GM23338 (cell line): Measurements from ENCODE around the gene STRIT1.

Experiments used
- CREB1 ChIP-seq: fragments of 250-450 bp; sonication (Bioruptor Pico); IDR thresholded peaks from 2 replicates; pipeline ENCODE4 v1.5.0; 2020; ENCODE audit warnings: low read depth, mild to moderate bottlenecking, moderate library complexity
- EZH2 ChIP-seq: fragments of 200-600 bp; sonication (generic); IDR thresholded peaks from one replicate; pipeline ENCODE4 v1.8.0; 2017; ENCODE audit warnings: antibody characterized with exemption, mild to moderate bottlenecking, low read depth; ENCODE audit not compliant: unreplicated experiment
- POLR2AphosphoS5 ChIP-seq: IDR thresholded peaks from 2 replicates; pipeline ENCODE4 v1.6.1; 2016; ENCODE audit warnings: antibody characterized with exemption, low read depth
- TF ChIP-seq, protein P1 (sequence below), 2 experiments: fragments of 200-600 bp in 1 of 2; sonication (generic) in 1 of 2; conservative IDR thresholded peaks; 2 replicates each; pipeline versions ENCODE4 v1.5.1 to v1.6.1; 2016 to 2017; ENCODE audit warnings: antibody characterized with exemption in 2 of 2, low read depth in 2 of 2, mild to moderate bottlenecking in 2 of 2, moderate library complexity in 1 of 2
- TF ChIP-seq, protein P2 (sequence below): IDR thresholded peaks from one replicate; pipeline ENCODE4 v1.6.1; 2018; ENCODE audit warnings: antibody characterized with exemption; ENCODE audit not compliant: unreplicated experiment

- TF ChIP-seq, protein P1, sequence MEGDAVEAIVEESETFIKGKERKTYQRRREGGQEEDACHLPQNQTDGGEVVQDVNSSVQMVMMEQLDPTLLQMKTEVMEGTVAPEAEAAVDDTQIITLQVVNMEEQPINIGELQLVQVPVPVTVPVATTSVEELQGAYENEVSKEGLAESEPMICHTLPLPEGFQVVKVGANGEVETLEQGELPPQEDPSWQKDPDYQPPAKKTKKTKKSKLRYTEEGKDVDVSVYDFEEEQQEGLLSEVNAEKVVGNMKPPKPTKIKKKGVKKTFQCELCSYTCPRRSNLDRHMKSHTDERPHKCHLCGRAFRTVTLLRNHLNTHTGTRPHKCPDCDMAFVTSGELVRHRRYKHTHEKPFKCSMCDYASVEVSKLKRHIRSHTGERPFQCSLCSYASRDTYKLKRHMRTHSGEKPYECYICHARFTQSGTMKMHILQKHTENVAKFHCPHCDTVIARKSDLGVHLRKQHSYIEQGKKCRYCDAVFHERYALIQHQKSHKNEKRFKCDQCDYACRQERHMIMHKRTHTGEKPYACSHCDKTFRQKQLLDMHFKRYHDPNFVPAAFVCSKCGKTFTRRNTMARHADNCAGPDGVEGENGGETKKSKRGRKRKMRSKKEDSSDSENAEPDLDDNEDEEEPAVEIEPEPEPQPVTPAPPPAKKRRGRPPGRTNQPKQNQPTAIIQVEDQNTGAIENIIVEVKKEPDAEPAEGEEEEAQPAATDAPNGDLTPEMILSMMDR (conservative IDR thresholded peaks at IDR 0.05; ENCODE audit: low read depth in 2 of 2), result no peak
- TF ChIP-seq POLR2AphosphoS5 (no peak), CREB1 (CRISPR knock-in tag) (no peak), EZH2 (no peak)
- TF ChIP-seq, protein P2, sequence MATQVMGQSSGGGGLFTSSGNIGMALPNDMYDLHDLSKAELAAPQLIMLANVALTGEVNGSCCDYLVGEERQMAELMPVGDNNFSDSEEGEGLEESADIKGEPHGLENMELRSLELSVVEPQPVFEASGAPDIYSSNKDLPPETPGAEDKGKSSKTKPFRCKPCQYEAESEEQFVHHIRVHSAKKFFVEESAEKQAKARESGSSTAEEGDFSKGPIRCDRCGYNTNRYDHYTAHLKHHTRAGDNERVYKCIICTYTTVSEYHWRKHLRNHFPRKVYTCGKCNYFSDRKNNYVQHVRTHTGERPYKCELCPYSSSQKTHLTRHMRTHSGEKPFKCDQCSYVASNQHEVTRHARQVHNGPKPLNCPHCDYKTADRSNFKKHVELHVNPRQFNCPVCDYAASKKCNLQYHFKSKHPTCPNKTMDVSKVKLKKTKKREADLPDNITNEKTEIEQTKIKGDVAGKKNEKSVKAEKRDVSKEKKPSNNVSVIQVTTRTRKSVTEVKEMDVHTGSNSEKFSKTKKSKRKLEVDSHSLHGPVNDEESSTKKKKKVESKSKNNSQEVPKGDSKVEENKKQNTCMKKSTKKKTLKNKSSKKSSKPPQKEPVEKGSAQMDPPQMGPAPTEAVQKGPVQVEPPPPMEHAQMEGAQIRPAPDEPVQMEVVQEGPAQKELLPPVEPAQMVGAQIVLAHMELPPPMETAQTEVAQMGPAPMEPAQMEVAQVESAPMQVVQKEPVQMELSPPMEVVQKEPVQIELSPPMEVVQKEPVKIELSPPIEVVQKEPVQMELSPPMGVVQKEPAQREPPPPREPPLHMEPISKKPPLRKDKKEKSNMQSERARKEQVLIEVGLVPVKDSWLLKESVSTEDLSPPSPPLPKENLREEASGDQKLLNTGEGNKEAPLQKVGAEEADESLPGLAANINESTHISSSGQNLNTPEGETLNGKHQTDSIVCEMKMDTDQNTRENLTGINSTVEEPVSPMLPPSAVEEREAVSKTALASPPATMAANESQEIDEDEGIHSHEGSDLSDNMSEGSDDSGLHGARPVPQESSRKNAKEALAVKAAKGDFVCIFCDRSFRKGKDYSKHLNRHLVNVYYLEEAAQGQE, result no peak
Measured at GRCh38 chr3:155281912-155282311, 11.6 kb downstream of the STRIT1 start.
